GM18519 (cell line): ENCODE results near the gene TXNRD2.

Source experiments
- ATAC-seq: cut with Tn5 transposase; IDR thresholded peaks from one replicate; pipeline ENCODE4 v1.9.1; 2021; ENCODE audit warnings: mild to moderate bottlenecking, moderate library complexity; ENCODE audit not compliant: unreplicated experiment, low FRiP score

Gene TXNRD2

GRCh38 chr22:19870153-19871022, 71.2 kb downstream of the TXNRD2 start:
- ATAC-seq = no peak

- ATAC-seq = no peak
These were observed 72.0 kb downstream of the TXNRD2 start for GRCh38 chr22:19869497-19870152.

GRCh38 chr22:19868773-19869471, 72.7 kb downstream of the TXNRD2 start:
- ATAC-seq = no peak

GRCh38 chr22:19868333-19868732, 73.3 kb downstream of the TXNRD2 start:
- ATAC-seq = no peak

- no peak for ATAC-seq
These were observed 74.0 kb downstream of the TXNRD2 start for GRCh38 chr22:19867617-19868016.

GRCh38 chr22:19866665-19867009, 75.0 kb downstream of the TXNRD2 start:
- ATAC-seq = no peak

- no peak for ATAC-seq
These were observed 76.3 kb downstream of the TXNRD2 start for GRCh38 chr22:19865141-19865829.

GRCh38 chr22:19864538-19865106, 77.0 kb downstream of the TXNRD2 start:
- no peak for ATAC-seq

- no peak for ATAC-seq
These were observed 78.0 kb downstream of the TXNRD2 start for GRCh38 chr22:19863571-19863970.

GRCh38 chr22:19862619-19863246, 78.9 kb downstream of the TXNRD2 start:
- no peak for ATAC-seq

GRCh38 chr22:19859861-19860510, 81.6 kb downstream of the TXNRD2 start:
- ATAC-seq = no peak

- no peak for ATAC-seq
These were observed 84.2 kb downstream of the TXNRD2 start for GRCh38 chr22:19857382-19857781.

- peak; percentile 24 for ATAC-seq
These were observed 85.9 kb downstream of the TXNRD2 start for GRCh38 chr22:19855504-19856409.

- peak; percentile 74 for ATAC-seq
These were observed 86.7 kb downstream of the TXNRD2 start, which contains the start of the genes GNB1L and RTL10 for GRCh38 chr22:19854778-19855503. Gene GNB1L, minus strand, starts transcription at chr22:19854874. Its CDS starts 33,519 bp downstream, at chr22:19821355. Gene RTL10, minus strand, starts transcription at chr22:19854874. Its CDS starts 2,613 bp downstream, at chr22:19852261.

GRCh38 chr22:19853879-19854777, 87.5 kb downstream of the TXNRD2 start:
- ATAC-seq = no peak

- ATAC-seq = no peak
These were observed 88.3 kb downstream of the TXNRD2 start for GRCh38 chr22:19853058-19853878.
